ENCODE data around the gene FUZ. TPM values are rescaled to one million over a fixed set of nuclear protein-coding genes. Genes with fewer than 3 reads are reported as not detected.

FUZ gene
- total RNA-seq, 4 donors from 2014 or later, result 19.0 to 31.7 (median 26.8) TPM

DNA sequence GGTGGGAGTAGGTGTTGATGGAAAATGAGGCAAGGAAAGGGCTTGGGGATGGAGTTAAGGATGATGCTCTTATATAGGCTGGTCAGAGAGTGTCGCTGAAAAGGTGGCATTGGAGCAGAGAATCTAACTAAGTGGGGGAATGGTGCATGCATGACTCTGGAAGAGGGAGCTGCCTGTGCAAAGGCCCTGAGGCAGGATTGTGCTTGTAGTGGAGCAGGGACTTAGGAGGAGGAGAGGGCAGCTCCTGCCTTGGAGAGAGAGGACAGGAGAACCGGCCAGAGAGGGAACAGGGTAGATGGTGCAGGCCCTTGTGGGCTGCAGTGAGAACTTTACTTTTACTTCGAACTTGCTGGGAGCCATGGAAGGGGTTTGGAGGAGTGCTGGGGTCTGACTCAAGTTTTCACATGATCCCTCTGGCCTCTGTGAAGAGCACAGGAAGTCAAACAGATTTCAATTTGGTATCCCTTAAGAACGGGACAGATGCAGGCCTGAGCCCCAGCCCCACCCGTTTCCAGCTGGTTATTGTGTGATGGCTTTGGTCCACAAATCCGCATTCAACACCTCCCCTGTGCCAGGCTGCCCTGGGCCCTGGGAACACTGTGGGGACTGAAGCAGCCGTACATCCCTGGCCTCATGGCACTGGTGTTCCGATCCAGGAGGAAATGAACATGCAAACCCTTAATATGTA is 39.3 kb downstream of the FUZ start:
- no peaks in the 10 kb centered on the region for H3K27me3 ChIP-seq
- H3K27ac ChIP-seq, result no peak overlapping the region
- peaks cover 0 to 25% (median 4%) of the 10 kb centered on the region in 4 donors for H3K4me1 ChIP-seq
- no peaks in the 10 kb centered on the region for H3K9me3 ChIP-seq
- H3K36me3 ChIP-seq, result peaks cover 0 to 28% (median 0%) of the 10 kb centered on the region in 3 donors
- WGBS, 2 donors, result 69 to 79% methylated on average over 7 to 8 of the region's 8 CpGs
- H3K4me3 ChIP-seq, result no peak overlapping the region
- no peak for DNase-seq (ENCODE audit: low spot score in 2 of 2)
- TF ChIP-seq, protein P1, sequence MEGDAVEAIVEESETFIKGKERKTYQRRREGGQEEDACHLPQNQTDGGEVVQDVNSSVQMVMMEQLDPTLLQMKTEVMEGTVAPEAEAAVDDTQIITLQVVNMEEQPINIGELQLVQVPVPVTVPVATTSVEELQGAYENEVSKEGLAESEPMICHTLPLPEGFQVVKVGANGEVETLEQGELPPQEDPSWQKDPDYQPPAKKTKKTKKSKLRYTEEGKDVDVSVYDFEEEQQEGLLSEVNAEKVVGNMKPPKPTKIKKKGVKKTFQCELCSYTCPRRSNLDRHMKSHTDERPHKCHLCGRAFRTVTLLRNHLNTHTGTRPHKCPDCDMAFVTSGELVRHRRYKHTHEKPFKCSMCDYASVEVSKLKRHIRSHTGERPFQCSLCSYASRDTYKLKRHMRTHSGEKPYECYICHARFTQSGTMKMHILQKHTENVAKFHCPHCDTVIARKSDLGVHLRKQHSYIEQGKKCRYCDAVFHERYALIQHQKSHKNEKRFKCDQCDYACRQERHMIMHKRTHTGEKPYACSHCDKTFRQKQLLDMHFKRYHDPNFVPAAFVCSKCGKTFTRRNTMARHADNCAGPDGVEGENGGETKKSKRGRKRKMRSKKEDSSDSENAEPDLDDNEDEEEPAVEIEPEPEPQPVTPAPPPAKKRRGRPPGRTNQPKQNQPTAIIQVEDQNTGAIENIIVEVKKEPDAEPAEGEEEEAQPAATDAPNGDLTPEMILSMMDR (IDR thresholded peaks at IDR 0.05), result no peak
- TF ChIP-seq POLR2A (IDR thresholded peaks at IDR 0.05) (no peak), EP300 (IDR thresholded peaks at IDR 0.05) (no peak)

DNA sequence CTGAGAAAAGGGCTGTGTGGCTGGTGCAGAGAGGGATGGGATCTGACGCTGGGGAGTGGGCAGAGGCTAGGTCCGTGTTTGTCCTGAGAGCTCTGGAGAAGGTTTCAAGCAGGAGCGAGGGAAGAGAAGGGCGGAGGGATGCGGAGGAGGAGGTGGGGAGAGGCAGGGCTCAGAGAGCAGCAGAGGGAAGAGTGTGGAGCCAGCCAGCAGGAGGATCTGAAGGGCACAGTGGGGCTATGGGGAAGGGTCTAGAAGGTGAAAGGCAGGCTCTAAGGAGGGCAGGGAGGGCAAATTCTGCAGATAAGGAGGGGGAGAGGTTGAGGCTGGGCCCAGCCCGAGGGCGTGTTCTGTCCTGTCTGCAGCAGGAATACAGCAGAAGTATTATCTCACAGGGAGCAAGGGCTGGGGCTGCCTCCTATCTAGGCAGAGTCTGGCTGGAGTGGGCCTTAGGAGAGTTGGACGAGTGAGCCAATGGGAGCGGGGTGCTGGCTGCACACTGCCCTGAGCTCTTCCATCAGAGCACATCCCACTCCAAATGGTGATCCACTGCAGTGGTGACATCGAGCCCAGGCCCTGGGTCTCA is 40.2 kb downstream of the FUZ start:
- WGBS, 2 donors, result 77 to 83% methylated on average over 10 of the region's 10 CpGs
- no peak overlapping the region for H3K27ac ChIP-seq
- peaks cover 0 to 34% (median 12%) of the 10 kb centered on the region in 4 donors for H3K4me1 ChIP-seq
- no peaks in the 10 kb centered on the region for H3K27me3 ChIP-seq
- H3K9me3 ChIP-seq, result no peaks in the 10 kb centered on the region
- DNase-seq (ENCODE audit: low spot score in 2 of 2), result no peak
- peaks cover 0 to 28% (median 0%) of the 10 kb centered on the region in 3 donors for H3K36me3 ChIP-seq
- TF ChIP-seq, protein P1 (IDR thresholded peaks at IDR 0.05), result no peak
- TF ChIP-seq EP300 (IDR thresholded peaks at IDR 0.05) (no peak), POLR2A (IDR thresholded peaks at IDR 0.05) (no peak)
- H3K4me3 ChIP-seq, result no peak overlapping the region

DNA sequence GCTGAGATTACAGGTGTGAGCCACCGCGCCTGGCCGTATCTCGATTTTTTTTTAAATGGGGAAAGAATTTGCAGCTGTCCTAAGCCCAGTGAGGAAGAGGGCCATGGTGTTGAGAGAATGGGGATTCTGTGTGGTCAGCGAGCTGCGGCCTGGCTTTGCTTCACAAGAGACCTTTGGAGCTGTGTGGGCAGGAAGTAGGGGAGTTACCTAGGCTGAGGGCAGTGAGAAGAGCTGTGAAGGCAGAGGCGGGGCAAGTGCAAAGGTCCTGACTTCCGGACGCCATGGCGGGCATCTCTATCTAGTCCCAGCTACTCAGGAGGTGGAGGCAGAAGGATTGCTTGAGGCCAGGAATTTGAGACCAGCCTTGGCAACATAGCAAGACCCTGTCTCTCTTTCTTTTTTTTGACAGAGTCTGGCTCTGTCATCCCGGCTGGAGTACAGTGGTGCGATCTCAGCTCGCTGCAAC is 41.4 kb downstream of the FUZ start:
- Histone ChIP-seq H3K4me3 (no peak overlapping the region), H3K27me3 (no peaks in the 10 kb centered on the region), H3K36me3 (peaks cover 0 to 28% (median 0%) of the 10 kb centered on the region in 3 donors), H3K9me3 (no peaks in the 10 kb centered on the region), H3K27ac (no peak overlapping the region), H3K4me1 (peaks cover 0 to 39% (median 16%) of the 10 kb centered on the region in 4 donors)
- DNase-seq (ENCODE audit: low spot score in 2 of 2), result no peak
- 78 to 86% methylated on average over 13 of the region's 13 CpGs for WGBS, 2 donors
- TF ChIP-seq POLR2A (IDR thresholded peaks at IDR 0.05), result no peak
- TF ChIP-seq, protein P1 (IDR thresholded peaks at IDR 0.05), result no peak
- no peak for TF ChIP-seq EP300 (IDR thresholded peaks at IDR 0.05)

DNA sequence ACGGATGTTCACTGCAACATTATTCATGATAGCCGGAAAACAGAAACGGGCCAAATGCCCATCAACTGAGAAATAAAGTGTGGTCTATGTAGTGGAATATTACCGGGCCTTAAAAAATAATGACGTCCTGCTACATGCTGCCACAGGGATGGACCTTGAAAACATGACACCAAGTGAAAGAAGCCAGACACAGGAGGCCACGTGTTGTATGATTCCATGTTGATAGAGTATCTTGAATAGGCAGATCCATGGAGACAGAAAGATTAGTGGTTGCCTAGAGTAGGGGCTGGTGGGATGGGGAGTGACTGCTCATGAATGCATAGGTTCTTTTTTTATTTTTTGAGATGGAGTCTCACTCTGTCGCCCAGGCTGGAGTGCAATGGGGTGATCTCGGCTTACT is 42.6 kb downstream of the FUZ start:
- H3K36me3 ChIP-seq, result peaks cover 0 to 16% (median 0%) of the 10 kb centered on the region in 3 donors
- no peaks in the 10 kb centered on the region for H3K27me3 ChIP-seq
- no peak overlapping the region for H3K27ac ChIP-seq
- H3K9me3 ChIP-seq, result no peaks in the 10 kb centered on the region
- WGBS, 2 donors, result 87 to 89% methylated on average over 8 of the region's 8 CpGs
- H3K4me3 ChIP-seq, result no peak overlapping the region
- TF ChIP-seq, protein P1 (IDR thresholded peaks at IDR 0.05), result no peak
- TF ChIP-seq EP300 (IDR thresholded peaks at IDR 0.05) (no peak), POLR2A (IDR thresholded peaks at IDR 0.05) (no peak)
- peaks cover 0 to 46% (median 18%) of the 10 kb centered on the region in 4 donors for H3K4me1 ChIP-seq
- DNase-seq (ENCODE audit: low spot score in 2 of 2), result no peak

DNA sequence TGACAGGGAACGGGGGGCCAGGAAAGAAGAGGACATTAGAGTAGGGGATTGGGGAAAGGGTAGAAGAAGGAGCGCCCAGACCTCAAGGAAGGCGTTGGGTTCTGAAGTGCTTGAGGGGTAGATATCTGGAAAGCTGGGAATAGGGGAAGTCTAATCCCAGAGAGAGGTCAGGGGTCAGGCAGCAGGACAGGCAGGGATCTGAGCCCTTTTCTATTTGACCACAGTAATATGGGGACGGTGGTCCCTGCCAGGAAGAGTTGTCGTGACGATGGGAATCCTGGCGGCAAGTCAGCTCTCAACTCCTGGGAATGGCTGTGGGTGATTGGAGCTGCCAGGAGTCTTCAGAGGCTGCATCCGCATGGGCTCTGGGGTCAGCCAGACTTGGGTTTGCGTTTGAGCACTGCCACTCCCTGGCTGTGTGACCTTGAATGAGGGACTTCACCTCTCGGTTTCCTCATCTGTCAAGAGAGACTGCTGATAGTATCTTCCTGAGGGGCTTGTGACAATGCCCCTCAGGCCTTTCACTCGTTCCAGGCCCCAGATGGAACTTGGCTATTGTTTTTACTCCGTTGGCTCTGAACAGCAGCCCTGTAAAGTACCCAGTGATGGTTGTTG is 45.0 kb downstream of the FUZ start:
- Histone ChIP-seq H3K4me1 (peaks cover 0 to 45% (median 20%) of the 10 kb centered on the region in 4 donors), H3K9me3 (no peaks in the 10 kb centered on the region), H3K36me3 (peaks cover 0 to 14% (median 0%) of the 10 kb centered on the region in 3 donors), H3K27ac (peak overlapping the region in 3 of 4 donors; percentile 92 to 95 (median 93)), H3K4me3 (peak overlapping the region; percentile 75 to 95 (median 94)), H3K27me3 (no peaks in the 10 kb centered on the region)
- 39 to 41% methylated on average over 12 of the region's 12 CpGs for whole genome bisulfite sequencing, 2 donors
- TF ChIP-seq POLR2A (IDR thresholded peaks at IDR 0.05) (no peak), EP300 (IDR thresholded peaks at IDR 0.05) (no peak)
- TF ChIP-seq, protein P1 (IDR thresholded peaks at IDR 0.05), result no peak
- no peak for DNase-seq (ENCODE audit: low spot score in 2 of 2)
